ENCODE data around the gene PRSS21.

Gene PRSS21

GRCh38 chr16:2779978-2780898 lies 36.8 kb upstream of the PRSS21 start:
- FAIRE-seq = no peak

GRCh38 chr16:2782583-2783351 lies 34.3 kb upstream of the PRSS21 start:
- no peak for FAIRE-seq

GRCh38 chr16:2783581-2784357 lies 33.3 kb upstream of the PRSS21 start:
- no peak for FAIRE-seq

- FAIRE-seq = no peak
Measured at GRCh38 chr16:2784358-2785100, 32.5 kb upstream of the PRSS21 start.

GRCh38 chr16:2785101-2785991 lies 31.7 kb upstream of the PRSS21 start:
- FAIRE-seq = no peak

- no peak for FAIRE-seq
Measured at GRCh38 chr16:2786061-2786825, 30.8 kb upstream of the PRSS21 start.

GRCh38 chr16:2786826-2787151 lies 30.2 kb upstream of the PRSS21 start:
- FAIRE-seq = no peak

- no peak for FAIRE-seq
Measured at GRCh38 chr16:2787406-2787805, 29.6 kb upstream of the PRSS21 start, which contains the start of gene PRSS33. PRSS33 (minus strand) TSS chr16:2787560; CDS start chr16:2786547, 1,013 bp downstream.

- FAIRE-seq = no peak
Measured at GRCh38 chr16:2787961-2788360, 29.1 kb upstream of the PRSS21 start.

- no peak for FAIRE-seq
Measured at GRCh38 chr16:2790631-2791030, 26.4 kb upstream of the PRSS21 start.

GRCh38 chr16:2791174-2791573 lies 25.9 kb upstream of the PRSS21 start:
- no peak for FAIRE-seq

GRCh38 chr16:2792940-2793339 lies 24.1 kb upstream of the PRSS21 start:
- no peak for FAIRE-seq

GRCh38 chr16:2795395-2796143 lies 21.5 kb upstream of the PRSS21 start:
- FAIRE-seq = no peak

- FAIRE-seq = no peak
Measured at GRCh38 chr16:2798723-2799204, 18.3 kb upstream of the PRSS21 start.

GRCh38 chr16:2799205-2799858 lies 17.7 kb upstream of the PRSS21 start:
- FAIRE-seq = no peak

GRCh38 chr16:2799859-2800226 lies 17.2 kb upstream of the PRSS21 start:
- FAIRE-seq = no peak

GRCh38 chr16:2803545-2804195 lies 13.4 kb upstream of the PRSS21 start:
- no peak for FAIRE-seq

GRCh38 chr16:2804728-2805127 lies 12.3 kb upstream of the PRSS21 start:
- FAIRE-seq = no peak

GRCh38 chr16:2806286-2806685 lies 10.8 kb upstream of the PRSS21 start:
- no peak for FAIRE-seq

Data from A204.1 (cell line).